Activated naive CD8-positive, alpha-beta T cell treated with anti-CD3 and anti-CD28 coated beads, Interleukin-2, amount 10 ng/mL, durations not matched to agents 7 days and 5 days (primary cell): ENCODE results near the gene HTRA3. TPM values are rescaled to one million over a fixed set of nuclear protein-coding genes. Genes with fewer than 3 reads are reported as not detected.
A peak's percentile ranks its signal among the peaks of the same experiment; 100 is the strongest.
"Not testable (repeated sequence)": the region's sequence is repeated elsewhere in the genome, so short reads cannot be mapped to it uniquely, and the experiment has no call there.

ENCODE experiments used
- ATAC-seq: fragments of 150-1000 bp; cut with Tn5 transposase; one replicate; pipeline ENCODE4 v1.10.0; 2021; ENCODE audit warnings: low read depth, moderate library complexity
- POLR2A ChIA-PET: fragments of 350-600 bp; sonication (Branson Sonifier 250); formaldehyde crosslinking; loops from one replicate; lab custom pipeline; 2021; ENCODE audit warnings: antibody characterized with exemption; lab: Charles Lee
- DNase-seq: peaks from one replicate; pipeline ENCODE4 v3.0.0; 2021
- H3K27ac Mint-ChIP-seq: one replicate; pipeline ENCODE4 v1.8.0; 2022; ENCODE audit warnings: mild to moderate bottlenecking, mixed read lengths
- H3K27me3 Mint-ChIP-seq: one replicate; pipeline ENCODE4 v1.8.0; 2022; ENCODE audit warnings: mild to moderate bottlenecking, moderate library complexity, mixed read lengths
- H3K36me3 Mint-ChIP-seq: one replicate; pipeline ENCODE4 v1.8.0; 2021; ENCODE audit warnings: mild to moderate bottlenecking, mixed read lengths
- H3K4me1 Mint-ChIP-seq: one replicate; pipeline ENCODE4 v1.8.0; 2021; ENCODE audit warnings: mixed read lengths
- H3K4me3 Mint-ChIP-seq: one replicate; pipeline ENCODE4 v1.8.0; 2022; ENCODE audit warnings: mild to moderate bottlenecking, moderate library complexity, mixed read lengths
- H3K9me3 Mint-ChIP-seq: one replicate; pipeline ENCODE4 v1.8.0; 2021; ENCODE audit warnings: mixed read lengths
- total RNA-seq, 2 experiments: library from RNA; stranded (reverse); gene quantifications; one replicate each; pipeline ENCODE4 v1.2.3, GENCODE V29; 2021

The HTRA3 gene
- total RNA-seq, 2 experiments from 2014 or later = not detected

- H3K4me3 Mint-ChIP-seq = no peak overlapping the region
- POLR2A ChIA-PET = no interaction called here
- H3K36me3 Mint-ChIP-seq = no peaks in the 10 kb centered on the region
- DNase-seq (peak; percentile 11), ATAC-seq (no peak)
- no peaks in the 10 kb centered on the region for H3K4me1 Mint-ChIP-seq
- H3K27ac Mint-ChIP-seq = no peak overlapping the region
- peaks cover 3% of the 10 kb centered on the region for H3K9me3 Mint-ChIP-seq
- H3K27me3 Mint-ChIP-seq = no peaks in the 10 kb centered on the region
Observed at GRCh38 chr4:8329859-8330761, 60.6 kb downstream of the HTRA3 start.

DNA sequence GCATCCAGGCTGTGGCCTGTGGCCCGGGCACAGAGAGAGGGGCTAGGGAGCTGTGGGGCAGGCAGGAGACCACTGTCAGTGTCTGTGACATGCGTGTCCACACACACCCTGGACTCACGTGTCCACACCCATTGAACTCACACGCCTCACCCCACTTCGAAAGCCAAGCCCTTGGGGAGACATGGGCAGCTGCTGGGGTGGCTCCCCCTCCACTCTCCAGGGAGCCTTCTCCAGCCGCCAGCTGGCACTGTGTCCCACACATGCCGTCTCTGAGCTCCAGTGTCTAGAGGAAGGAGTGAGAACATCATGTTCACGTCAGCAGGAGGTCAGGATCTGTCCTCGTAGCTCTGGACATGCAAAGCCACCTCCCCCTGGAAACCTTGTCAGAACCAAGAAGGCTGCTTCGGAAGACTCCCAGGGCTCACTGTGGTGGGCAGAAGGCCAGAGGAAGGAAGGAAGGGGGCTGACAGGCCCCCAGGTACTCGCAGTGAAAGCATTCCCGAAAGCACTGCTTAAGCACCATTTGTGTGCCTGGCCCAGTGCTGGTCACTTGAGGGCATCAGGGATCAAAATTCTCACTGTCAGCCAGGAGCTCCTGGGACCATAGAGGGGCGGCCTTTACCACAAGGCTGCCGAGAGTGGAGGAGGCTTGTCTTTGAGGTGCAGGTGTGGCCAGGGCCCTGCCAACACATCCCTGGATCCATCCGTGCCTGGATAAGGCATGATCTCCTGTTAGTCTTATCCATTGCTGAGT, 61.4 kb downstream of the HTRA3 start:
- H3K4me3 Mint-ChIP-seq = no peak overlapping the region
- no peak for ATAC-seq
- H3K27ac Mint-ChIP-seq = no peak overlapping the region
- peaks cover 8% of the 10 kb centered on the region for H3K9me3 Mint-ChIP-seq
- no peak for DNase-seq
- POLR2A ChIA-PET = no interaction called here
- H3K27me3 Mint-ChIP-seq = no peaks in the 10 kb centered on the region
- H3K36me3 Mint-ChIP-seq = no peaks in the 10 kb centered on the region
- no peaks in the 10 kb centered on the region for H3K4me1 Mint-ChIP-seq

GRCh38 chr4:8331575-8331955, 62.0 kb downstream of the HTRA3 start:
- Mint-ChIP-seq H3K4me3 (no peak overlapping the region), H3K27ac (no peak overlapping the region), H3K4me1 (no peaks in the 10 kb centered on the region), H3K27me3 (no peaks in the 10 kb centered on the region), H3K9me3 (peaks cover 10% of the 10 kb centered on the region), H3K36me3 (no peaks in the 10 kb centered on the region)
- POLR2A ChIA-PET = no interaction called here
- DNase-seq (no peak), ATAC-seq (no peak)

DNA sequence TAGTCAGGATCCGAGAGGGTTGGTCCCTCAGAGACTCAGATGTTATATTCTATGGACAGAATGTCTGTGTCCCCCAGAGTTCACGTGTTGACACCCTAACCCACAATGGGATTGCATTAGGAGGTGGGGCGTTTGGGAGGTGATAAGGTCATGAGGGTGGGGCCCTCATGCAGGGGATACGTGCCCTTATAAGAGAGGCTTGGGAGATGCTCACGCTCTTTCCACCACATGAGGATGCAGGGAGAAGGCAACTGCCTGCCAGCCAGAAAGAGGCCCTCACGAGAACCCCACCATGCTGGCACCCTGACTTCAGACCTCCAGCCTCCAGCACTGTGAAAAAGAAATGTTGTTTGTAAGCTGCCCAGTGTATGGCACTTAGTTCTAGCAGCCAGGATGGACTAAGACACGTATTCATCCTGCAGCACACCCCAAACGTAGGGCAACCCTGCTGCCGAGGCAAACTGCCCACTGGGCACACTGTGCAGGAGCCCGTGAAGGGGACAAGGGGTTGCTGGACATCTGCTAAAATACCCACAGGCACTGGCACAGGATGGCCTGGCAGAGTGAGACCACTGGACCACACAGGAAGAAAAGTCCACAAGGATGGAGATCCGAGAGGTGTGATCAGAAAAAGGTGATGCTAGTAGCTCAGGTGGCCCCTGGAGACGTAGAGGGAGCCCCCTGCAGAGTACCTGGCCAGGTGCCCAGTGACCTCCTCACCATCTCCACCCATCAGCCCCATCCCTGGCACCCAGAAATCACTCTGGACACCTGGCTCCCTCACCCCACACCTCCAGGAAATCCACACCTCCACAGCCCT, 62.7 kb downstream of the HTRA3 start:
- Mint-ChIP-seq H3K4me1 (no peaks in the 10 kb centered on the region), H3K27ac (no peak overlapping the region), H3K4me3 (no peak overlapping the region), H3K9me3 (peaks cover 13% of the 10 kb centered on the region), H3K27me3 (no peaks in the 10 kb centered on the region), H3K36me3 (no peaks in the 10 kb centered on the region)
- ATAC-seq (no peak), DNase-seq (no peak)
- POLR2A ChIA-PET = no interaction called here

DNA sequence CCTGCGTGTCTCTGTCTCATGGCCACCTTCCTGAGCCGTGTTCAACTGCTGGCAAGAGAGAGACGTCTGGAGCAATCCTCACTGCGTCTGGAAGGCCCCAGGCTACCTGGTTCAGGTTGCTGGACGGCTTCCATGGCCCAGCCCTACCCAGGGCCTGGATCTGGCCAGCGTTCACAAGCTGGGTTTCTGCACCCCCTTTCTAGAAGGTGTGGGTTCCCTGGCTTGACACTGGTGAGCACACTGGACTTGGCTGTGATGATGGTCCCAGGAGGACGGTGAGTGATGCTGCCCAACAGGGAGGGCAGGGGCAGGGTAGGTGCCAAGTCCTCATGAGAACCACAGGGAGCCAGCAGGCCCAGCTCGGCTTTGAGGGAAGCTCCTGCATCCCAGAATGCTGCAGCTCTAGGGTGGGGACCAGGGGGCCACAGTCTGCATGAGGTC, 63.4 kb downstream of the HTRA3 start:
- Mint-ChIP-seq H3K27ac (no peak overlapping the region), H3K27me3 (no peaks in the 10 kb centered on the region), H3K4me1 (no peaks in the 10 kb centered on the region), H3K4me3 (no peak overlapping the region), H3K9me3 (peaks cover 13% of the 10 kb centered on the region), H3K36me3 (no peaks in the 10 kb centered on the region)
- POLR2A ChIA-PET = no interaction called here
- ATAC-seq = no peak
- no peak for DNase-seq

DNA sequence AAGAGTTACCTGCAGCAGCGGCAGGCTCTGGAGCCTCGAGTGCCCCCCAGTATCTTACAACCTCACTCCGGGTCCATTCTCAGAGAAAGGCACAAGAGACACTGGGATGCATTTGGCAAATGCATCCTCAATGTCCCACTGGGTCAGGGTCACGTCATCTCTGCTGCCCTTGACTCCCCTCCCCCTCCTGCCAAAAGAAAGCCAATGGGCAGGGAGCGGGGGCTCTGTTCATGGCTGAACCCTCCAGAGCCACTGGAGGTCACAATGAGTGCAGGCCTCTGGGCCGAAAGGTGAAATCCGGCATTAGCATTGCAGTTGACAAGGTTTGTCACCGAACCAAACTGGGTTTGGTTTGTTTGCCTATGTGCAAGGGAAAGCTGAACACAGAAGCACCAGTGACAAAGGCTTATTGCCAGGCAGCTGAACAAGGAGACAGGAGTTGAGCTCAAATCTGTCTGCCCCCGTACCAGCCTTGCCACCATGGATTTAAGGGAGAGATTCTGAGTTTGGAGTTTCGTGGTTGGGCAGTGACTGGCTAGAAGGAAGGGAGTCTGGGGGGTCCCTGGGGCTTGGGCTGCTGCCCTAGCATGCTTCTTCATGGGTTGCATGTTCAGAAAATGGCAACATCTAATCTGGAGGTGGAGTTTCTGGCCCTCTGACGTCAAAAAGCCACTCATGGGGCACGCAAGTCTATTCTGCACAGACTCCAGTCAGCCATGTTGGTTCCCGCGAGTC, 64.3 kb downstream of the HTRA3 start:
- H3K9me3 Mint-ChIP-seq = peaks cover 13% of the 10 kb centered on the region
- POLR2A ChIA-PET = no interaction called here
- H3K4me1 Mint-ChIP-seq = no peaks in the 10 kb centered on the region
- peaks cover 2% of the 10 kb centered on the region for H3K27me3 Mint-ChIP-seq
- H3K4me3 Mint-ChIP-seq = no peak overlapping the region
- ATAC-seq (no peak), DNase-seq (no peak)
- H3K36me3 Mint-ChIP-seq = no peaks in the 10 kb centered on the region
- no peak overlapping the region for H3K27ac Mint-ChIP-seq

- H3K9me3 Mint-ChIP-seq = peaks cover 13% of the 10 kb centered on the region
- no peaks in the 10 kb centered on the region for H3K4me1 Mint-ChIP-seq
- ATAC-seq (no peak), DNase-seq (no peak)
- POLR2A ChIA-PET = no interaction called here
- H3K36me3 Mint-ChIP-seq = no peaks in the 10 kb centered on the region
- H3K27me3 Mint-ChIP-seq = peaks cover 2% of the 10 kb centered on the region
- no peak overlapping the region for H3K4me3 Mint-ChIP-seq
- H3K27ac Mint-ChIP-seq = no peak overlapping the region
Observed at GRCh38 chr4:8334786-8335460, 65.4 kb downstream of the HTRA3 start.

GRCh38 chr4:8335848-8336247, 66.3 kb downstream of the HTRA3 start:
- no peak overlapping the region for H3K27ac Mint-ChIP-seq
- H3K4me3 Mint-ChIP-seq = no peak overlapping the region
- DNase-seq (no peak), ATAC-seq (no peak)
- H3K9me3 Mint-ChIP-seq = peaks cover 13% of the 10 kb centered on the region
- H3K4me1 Mint-ChIP-seq = no peaks in the 10 kb centered on the region
- H3K27me3 Mint-ChIP-seq = peaks cover 2% of the 10 kb centered on the region
- no peaks in the 10 kb centered on the region for H3K36me3 Mint-ChIP-seq
- POLR2A ChIA-PET = no interaction called here

DNA sequence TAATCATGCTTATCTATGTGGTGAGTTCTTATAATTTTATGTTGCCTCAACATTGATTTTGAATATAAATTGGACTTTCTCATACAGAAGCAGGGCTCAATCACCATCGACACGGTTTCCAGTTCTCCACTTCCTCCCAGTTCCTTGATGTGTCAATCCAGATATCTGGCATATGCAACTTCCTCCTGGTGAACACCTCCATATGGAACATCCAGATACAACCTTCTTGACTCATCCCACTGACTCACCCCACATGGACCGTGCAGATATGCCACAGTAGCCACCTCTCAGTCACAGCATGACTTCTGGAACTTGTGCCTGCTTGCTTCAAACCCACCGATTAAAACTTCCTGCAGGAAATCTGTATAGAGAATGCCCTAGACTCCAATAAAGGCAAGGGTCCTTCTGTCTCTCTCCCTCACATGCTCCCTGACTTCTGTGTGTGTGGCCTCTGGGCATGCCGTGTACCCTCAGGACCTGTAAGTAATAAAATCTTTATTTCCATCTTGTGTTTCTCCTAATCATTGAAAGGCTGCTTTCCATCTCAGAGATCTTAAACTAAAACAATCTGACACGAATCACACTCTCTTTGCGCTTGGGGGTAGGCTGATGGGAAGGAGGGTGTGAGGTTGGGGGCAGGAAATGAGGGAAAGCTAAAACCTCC, 67.0 kb downstream of the HTRA3 start:
- ATAC-seq (no peak), DNase-seq (no peak)
- Mint-ChIP-seq H3K9me3 (peaks cover 13% of the 10 kb centered on the region), H3K27ac (no peak overlapping the region), H3K36me3 (no peaks in the 10 kb centered on the region), H3K27me3 (peaks cover 2% of the 10 kb centered on the region), H3K4me3 (no peak overlapping the region), H3K4me1 (no peaks in the 10 kb centered on the region)
- POLR2A ChIA-PET = no interaction called here

- Mint-ChIP-seq H3K4me3 (no peak overlapping the region), H3K27me3 (peaks cover 2% of the 10 kb centered on the region), H3K4me1 (no peaks in the 10 kb centered on the region), H3K27ac (no peak overlapping the region), H3K36me3 (no peaks in the 10 kb centered on the region), H3K9me3 (peaks cover 10% of the 10 kb centered on the region)
- no peak for ATAC-seq
- POLR2A ChIA-PET = no interaction called here
- DNase-seq = no peak
Observed at GRCh38 chr4:8338351-8338961, 68.9 kb downstream of the HTRA3 start.

DNA sequence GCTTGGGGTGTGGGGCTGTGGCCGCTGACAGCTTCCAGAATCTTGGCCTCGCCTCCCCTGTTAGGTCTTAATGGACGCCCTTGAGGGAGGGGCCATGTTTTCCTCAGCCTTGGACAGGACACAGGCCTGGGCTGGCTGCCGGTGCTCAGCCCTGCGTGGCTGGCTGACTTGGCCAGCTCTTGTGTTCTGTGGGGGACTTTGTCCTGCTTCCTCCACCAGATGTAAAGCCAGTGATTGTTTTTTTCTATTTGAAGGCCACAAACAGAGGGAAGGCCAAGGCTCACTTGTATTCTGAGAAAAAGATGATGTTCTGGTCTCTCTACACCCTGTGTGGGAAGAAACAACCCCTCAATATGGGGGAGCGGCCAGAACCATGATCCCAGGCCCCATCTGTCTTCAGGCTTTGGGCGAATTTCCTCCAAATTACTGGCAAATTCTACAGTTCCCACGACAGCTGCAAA, 71.3 kb downstream of the HTRA3 start:
- POLR2A ChIA-PET = no interaction called here
- H3K27me3 Mint-ChIP-seq = peaks cover 2% of the 10 kb centered on the region
- H3K27ac Mint-ChIP-seq = no peak overlapping the region
- H3K36me3 Mint-ChIP-seq = no peaks in the 10 kb centered on the region
- ATAC-seq = no peak
- H3K4me1 Mint-ChIP-seq = no peaks in the 10 kb centered on the region
- no peak overlapping the region for H3K4me3 Mint-ChIP-seq
- peaks cover 7% of the 10 kb centered on the region for H3K9me3 Mint-ChIP-seq
- DNase-seq = no peak

- H3K27ac Mint-ChIP-seq, ATAC-seq, H3K27me3 Mint-ChIP-seq, POLR2A ChIA-PET, H3K9me3 Mint-ChIP-seq, H3K4me1 Mint-ChIP-seq, DNase-seq, H3K36me3 Mint-ChIP-seq, H3K4me3 Mint-ChIP-seq: not testable (repeated sequence)
Observed at GRCh38 chr4:8341281-8341680, 71.7 kb downstream of the HTRA3 start.
